Colonic mucosa (tissue), 4 donors: ENCODE results near the gene SELENOS. TPM values are rescaled to one million over a fixed set of nuclear protein-coding genes. Genes with fewer than 3 reads are reported as not detected.

Source experiments
- DNase-seq: peaks from one replicate; pipeline ENCODE4 v3.0.0-alpha.2; 2020
- H3K27ac ChIP-seq: fragments of 200-600 bp; one replicate; pipeline ENCODE4 v1.8.0; 2021
- H3K27me3 ChIP-seq: fragments of 200-600 bp; one replicate; pipeline ENCODE4 v1.8.0; 2021
- H3K36me3 ChIP-seq: fragments of 200-600 bp; one replicate; pipeline ENCODE4 v1.8.0; 2021
- H3K4me1 ChIP-seq: fragments of 200-600 bp; one replicate; pipeline ENCODE4 v1.8.0; 2021; ENCODE audit warnings: mild to moderate bottlenecking
- H3K4me3 ChIP-seq: fragments of 200-600 bp; one replicate; pipeline ENCODE4 v1.8.0; 2021
- H3K9ac ChIP-seq, 2 donors: one replicate each; pipeline ENCODE4 v1.7.0; 2013; ENCODE audit warnings: control low read depth in 2 of 2, low read depth in 2 of 2, low read length in 2 of 2
- H3K9me3 ChIP-seq: fragments of 200-600 bp; one replicate; pipeline ENCODE4 v1.8.0; 2021
- CTCF ChIP-seq: fragments of 200-600 bp; IDR thresholded peaks from one replicate; pipeline ENCODE4 v1.8.0; 2022; ENCODE audit warnings: antibody characterized with exemption, mild to moderate bottlenecking
- intact Hi-C: fragments of 100-400 bp; cut with DNase I; formaldehyde crosslinking; loops from one replicate; pipeline ENCODE4 v1.14.1; 2022
- total RNA-seq, 2 donors: library from RNA; stranded (reverse); fragmentation: NEBNext Ultra II Directional in 1 of 2; extraction: Animal tissue kit (Norgen Biotek cat#: 25700) in 1 of 2; gene quantifications; one replicate each; pipeline ENCODE4 v1.2.1, GENCODE V29; 2021
- donor health status: healthy.
- donor health status: DM: no; HTN: no; CAD: no.
- donor health status: DM: no; HTN: no; CAD: no.

The SELENOS gene, protein sequence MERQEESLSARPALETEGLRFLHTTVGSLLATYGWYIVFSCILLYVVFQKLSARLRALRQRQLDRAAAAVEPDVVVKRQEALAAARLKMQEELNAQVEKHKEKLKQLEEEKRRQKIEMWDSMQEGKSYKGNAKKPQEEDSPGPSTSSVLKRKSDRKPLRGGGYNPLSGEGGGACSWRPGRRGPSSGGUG
- 100 to 1,000 TPM in 1 of 2 donors, 10 to 100 TPM in 1; 85.8 to 121 TPM for total RNA-seq

- Histone ChIP-seq H3K27ac (peak within 1 kb of the TSS; percentile 92), H3K4me3 (peak within 1 kb of the TSS; percentile 97), H3K4me1 (peaks cover 8% of the 10 kb centered on the region), H3K27me3 (no peaks in the 10 kb centered on the region), H3K9me3 (no peaks in the 10 kb centered on the region), H3K36me3 (peaks cover 26% of the 10 kb centered on the region), H3K9ac (peak within 1 kb of the TSS; percentile 83 to 95)
- no peak for TF ChIP-seq CTCF
- intact Hi-C loops, result no loop called here
- peak; percentile 94 for DNase-seq
These were observed at the start of gene SELENOS for GRCh38 chr15:101277038-101277822. Gene SELENOS (minus strand): TSS chr15:101277485. CDS start chr15:101277417, 68 bp downstream.

DNA sequence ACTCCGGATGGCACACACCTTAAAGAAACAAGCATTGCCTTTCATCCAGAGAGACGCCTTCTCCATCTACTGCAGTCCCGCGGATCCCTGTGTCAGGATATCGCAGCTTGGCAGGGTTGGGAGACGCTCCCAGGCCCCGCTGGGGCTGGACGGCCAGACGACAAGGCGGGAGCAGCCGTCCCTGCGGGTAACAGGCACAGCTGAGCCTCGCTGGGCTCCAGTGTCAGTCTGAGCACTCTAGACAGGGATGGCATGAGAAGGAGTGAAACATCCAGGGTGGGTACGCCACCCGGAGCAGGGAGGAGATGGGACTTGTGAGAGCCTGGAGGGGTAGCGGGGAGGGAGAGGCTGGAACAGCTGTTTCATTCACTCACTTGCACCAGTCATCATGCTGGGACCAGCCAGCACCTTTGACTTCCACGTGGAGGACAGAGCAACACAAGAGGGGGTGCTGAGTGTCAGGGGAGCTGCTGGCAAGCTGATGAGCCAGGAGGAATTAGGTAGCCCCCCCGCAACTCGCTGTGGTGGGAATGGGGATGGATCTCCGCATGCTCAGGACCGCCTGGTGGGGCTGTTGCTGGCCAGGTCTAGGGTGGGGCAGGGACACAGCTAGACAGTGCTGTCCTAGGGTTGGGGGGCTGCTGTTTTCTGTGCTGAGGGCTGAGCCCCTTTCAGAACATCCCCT, 49.3 kb upstream of the SELENOS start:
- H3K36me3 ChIP-seq, result no peaks in the 10 kb centered on the region
- no peaks in the 10 kb centered on the region for H3K9me3 ChIP-seq
- intact Hi-C loops, result no loop called here
- DNase-seq, result no peak
- no peak for TF ChIP-seq CTCF
- H3K4me3 ChIP-seq, result no peak overlapping the region
- no peak overlapping the region for H3K9ac ChIP-seq
- no peaks in the 10 kb centered on the region for H3K27me3 ChIP-seq
- no peak overlapping the region for H3K27ac ChIP-seq
- H3K4me1 ChIP-seq, result no peaks in the 10 kb centered on the region

DNA sequence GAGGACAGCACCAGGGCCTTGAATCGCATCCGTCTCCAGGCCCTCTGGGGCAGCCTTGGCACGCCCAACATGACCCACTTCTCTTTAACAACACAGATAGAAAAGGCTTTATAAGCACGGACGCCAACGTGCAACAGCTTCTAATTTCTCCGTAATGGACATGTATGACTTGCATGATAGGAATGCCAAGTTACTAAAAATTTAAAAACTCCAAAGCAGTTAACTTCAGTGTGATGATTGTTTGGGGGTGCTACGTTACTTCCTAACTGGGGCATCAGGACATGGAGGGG, 48.7 kb upstream of the SELENOS start:
- no peak for DNase-seq
- Histone ChIP-seq H3K9me3 (no peaks in the 10 kb centered on the region), H3K4me3 (no peak overlapping the region), H3K27ac (no peak overlapping the region), H3K27me3 (no peaks in the 10 kb centered on the region), H3K9ac (no peak overlapping the region), H3K4me1 (no peaks in the 10 kb centered on the region), H3K36me3 (no peaks in the 10 kb centered on the region)
- TF ChIP-seq CTCF, result no peak
- intact Hi-C loops, result no loop called here

- Histone ChIP-seq H3K4me3 (no peak overlapping the region), H3K9ac (no peak overlapping the region), H3K27me3 (no peaks in the 10 kb centered on the region), H3K36me3 (no peaks in the 10 kb centered on the region), H3K27ac (peak overlapping the region; percentile 12), H3K9me3 (no peaks in the 10 kb centered on the region), H3K4me1 (no peaks in the 10 kb centered on the region)
- TF ChIP-seq CTCF, result no peak
- no peak for DNase-seq
- intact Hi-C loops, result no loop called here
These were observed 48.2 kb upstream of the SELENOS start for GRCh38 chr15:101325263-101326025.

GRCh38 chr15:101324524-101325177, 47.4 kb upstream of the SELENOS start:
- H3K4me1 ChIP-seq, result no peaks in the 10 kb centered on the region
- peak; percentile 59 for DNase-seq
- H3K9me3 ChIP-seq, result no peaks in the 10 kb centered on the region
- no peak overlapping the region for H3K4me3 ChIP-seq
- no peak overlapping the region for H3K9ac ChIP-seq
- H3K27ac ChIP-seq, result peak overlapping the region; percentile 12
- no peaks in the 10 kb centered on the region for H3K36me3 ChIP-seq
- no peak for TF ChIP-seq CTCF
- no peaks in the 10 kb centered on the region for H3K27me3 ChIP-seq
- intact Hi-C loops, result no loop called here
